Upper lobe of left lung (tissue), 6 donors: ENCODE measurements around the gene PTH2. TPM values are rescaled to one million over a fixed set of nuclear protein-coding genes. Genes with fewer than 3 reads are reported as not detected.
A peak's percentile ranks its signal among the peaks of the same experiment; 100 is the strongest.

ENCODE experiments used
- ATAC-seq, 2 donors: fragments of 200-7000 bp; cut with Tn5 transposase; one replicate each; pipeline ENCODE4 v1.9.1; 2022; ENCODE audit warnings: mild to moderate bottlenecking in 2 of 2, moderate library complexity in 2 of 2; ENCODE audit not compliant: low FRiP score in 2 of 2
- DNase-seq, 2 donors: peaks; one replicate each; pipeline ENCODE4 v3.0.0-alpha.2; 2019 to 2020
- H3K27ac ChIP-seq, 4 donors: fragments of 200-600 bp; sonication (generic); one replicate each; pipeline ENCODE4 v1.5.1; 2016 to 2019
- H3K27me3 ChIP-seq, 4 donors: fragments of 200-600 bp; sonication (generic); one replicate each; pipeline ENCODE4 v1.5.1; 2017 to 2019
- H3K36me3 ChIP-seq, 4 donors: fragments of 200-600 bp; sonication (generic); one replicate each; pipeline ENCODE4 v1.5.1; 2016 to 2019
- H3K4me1 ChIP-seq, 4 donors: fragments of 200-600 bp; sonication (generic); one replicate each; pipeline ENCODE4 v1.5.1; 2018 to 2019
- H3K4me3 ChIP-seq, 4 donors: fragments of 200-600 bp; sonication (generic); one replicate each; pipeline ENCODE4 v1.5.1; 2017 to 2019; ENCODE audit warnings: mild to moderate bottlenecking in 2 of 4, moderate library complexity in 1 of 4
- H3K9me3 ChIP-seq, 4 donors: fragments of 200-600 bp; sonication (generic); one replicate each; pipeline ENCODE4 v1.5.1; 2018 to 2019
- CTCF ChIP-seq, 6 experiments: fragments of 450-650 bp in 4 of 6; fragments of 200-600 bp in 2 of 6; sonication (generic) in 2 of 6; IDR thresholded peaks; one replicate each; pipeline ENCODE4 v1.5.1; 2016 to 2019; ENCODE audit warnings: antibody characterized with exemption in 6 of 6
- EP300 ChIP-seq, 4 donors: sonication (generic); formaldehyde crosslinking; IDR thresholded peaks; one replicate each; pipeline ENCODE4 v1.5.1; 2017; ENCODE audit warnings: antibody characterized with exemption in 4 of 4, control low read depth in 2 of 4
- POLR2A ChIP-seq, 4 donors: fragments of 450-650 bp; IDR thresholded peaks; one replicate each; pipeline ENCODE4 v1.5.1; 2016 to 2017; ENCODE audit warnings: antibody characterized with exemption in 4 of 4, mild to moderate bottlenecking in 2 of 4
- POLR2AphosphoS5 ChIP-seq, 2 donors: sonication (generic); formaldehyde crosslinking; IDR thresholded peaks; one replicate each; pipeline ENCODE4 v1.5.1; 2017; ENCODE audit warnings: antibody characterized with exemption in 2 of 2
- WGBS, 2 donors: methylation state at CpG; one replicate each; pipeline ENCODE4 v1.1.5; 2017 to 2018; 5-methylcytosine and 5-hydroxymethylcytosine counted together
- total RNA-seq, 6 donors: library from RNA; depleted of rRNA in 4 of 6; stranded (reverse); fragments of >200 nt in 4 of 6; gene quantifications; one replicate each; pipeline versions ENCODE4 v1.1.0 to v1.2.1, GENCODE V29; 2016 to 2021
- donor health status: DM: no; HTN: no; CAD: no; lungs with moderate emphysema.
- donor health status: DM: no; HTN: yes; CAD: no; lungs with severe emphysema.

Gene PTH2
- total RNA-seq, 6 donors from 2014 or later = not detected

- DNase-seq (no peak), ATAC-seq (no peak)
- H3K4me1 ChIP-seq = peaks cover 0 to 6% (median 2%) of the 10 kb centered on the region in 4 donors
- TF ChIP-seq POLR2A (IDR thresholded peaks at IDR 0.05) = no peak
- WGBS, 2 donors = 70 to 84% methylated on average over 2 to 3 of the region's 3 CpGs
- no peak overlapping the region for H3K4me3 ChIP-seq
- H3K27ac ChIP-seq = no peak overlapping the region
- H3K9me3 ChIP-seq = no peaks in the 10 kb centered on the region
- H3K36me3 ChIP-seq = no peaks in the 10 kb centered on the region
- H3K27me3 ChIP-seq = no peaks in the 10 kb centered on the region
Measured at GRCh38 chr19:49411681-49412326, 11.4 kb downstream of the PTH2 start.

GRCh38 chr19:49409441-49410029 is 13.7 kb downstream of the PTH2 start:
- no peaks in the 10 kb centered on the region for H3K27me3 ChIP-seq
- H3K9me3 ChIP-seq = no peaks in the 10 kb centered on the region
- peak in 1 of 2 donors; percentile 46 for ATAC-seq
- WGBS, 2 donors = 64 to 65% methylated on average over 4 to 5 of the region's 5 CpGs
- H3K36me3 ChIP-seq = no peaks in the 10 kb centered on the region
- no peak overlapping the region for H3K4me3 ChIP-seq
- H3K27ac ChIP-seq = peak overlapping the region in 1 of 4 donors; percentile 21
- TF ChIP-seq POLR2A (IDR thresholded peaks at IDR 0.05) = no peak
- TF ChIP-seq POLR2AphosphoS5 (IDR thresholded peaks at IDR 0.05) = no peak
- no peak for TF ChIP-seq EP300 (IDR thresholded peaks at IDR 0.05)
- TF ChIP-seq CTCF (IDR thresholded peaks at IDR 0.05) = no peak
- DNase-seq = no peak
- peaks cover 0 to 6% (median 2%) of the 10 kb centered on the region in 4 donors for H3K4me1 ChIP-seq

GRCh38 chr19:49408816-49409440 is 14.3 kb downstream of the PTH2 start:
- 80% methylated on average over 8 of the region's 8 CpGs for WGBS, 2 donors

GRCh38 chr19:49407482-49408015 is 15.7 kb downstream of the PTH2 start:
- DNase-seq (no peak), ATAC-seq (no peak)
- WGBS, 2 donors = 84 to 89% methylated on average over 16 of the region's 16 CpGs
- Histone ChIP-seq H3K36me3 (no peaks in the 10 kb centered on the region), H3K4me1 (peaks cover 0 to 6% (median 2%) of the 10 kb centered on the region in 4 donors), H3K4me3 (no peak overlapping the region), H3K27me3 (no peaks in the 10 kb centered on the region), H3K27ac (no peak overlapping the region), H3K9me3 (no peaks in the 10 kb centered on the region)
- TF ChIP-seq POLR2A (IDR thresholded peaks at IDR 0.05) (no peak), POLR2AphosphoS5 (IDR thresholded peaks at IDR 0.05) (no peak), EP300 (IDR thresholded peaks at IDR 0.05) (no peak), CTCF (IDR thresholded peaks at IDR 0.05) (no peak)

More at GRCh38 chr19:49408816-49409440, 14.3 kb downstream of the PTH2 start:
- Histone ChIP-seq H3K4me1 (peaks cover 0 to 6% (median 2%) of the 10 kb centered on the region in 4 donors), H3K4me3 (no peak overlapping the region), H3K36me3 (no peaks in the 10 kb centered on the region), H3K9me3 (no peaks in the 10 kb centered on the region), H3K27me3 (no peaks in the 10 kb centered on the region), H3K27ac (peak overlapping the region in 1 of 4 donors; percentile 21)
- no peak for ATAC-seq
- no peak for DNase-seq
- TF ChIP-seq CTCF (IDR thresholded peaks at IDR 0.05) (no peak), POLR2AphosphoS5 (IDR thresholded peaks at IDR 0.05) (no peak), POLR2A (IDR thresholded peaks at IDR 0.05) (no peak), EP300 (IDR thresholded peaks at IDR 0.05) (no peak)

GRCh38 chr19:49407079-49407478 is 16.2 kb downstream of the PTH2 start:
- H3K4me3 ChIP-seq = no peak overlapping the region
- no peak overlapping the region for H3K27ac ChIP-seq
- ATAC-seq (no peak), DNase-seq (no peak)
- H3K4me1 ChIP-seq = peaks cover 0 to 6% (median 2%) of the 10 kb centered on the region in 4 donors
- H3K27me3 ChIP-seq = no peaks in the 10 kb centered on the region
- no peaks in the 10 kb centered on the region for H3K9me3 ChIP-seq
- 65 to 71% methylated on average over 6 to 7 of the region's 7 CpGs for WGBS, 2 donors
- H3K36me3 ChIP-seq = no peaks in the 10 kb centered on the region
- TF ChIP-seq CTCF (IDR thresholded peaks at IDR 0.05) (no peak), POLR2AphosphoS5 (IDR thresholded peaks at IDR 0.05) (no peak), EP300 (IDR thresholded peaks at IDR 0.05) (no peak), POLR2A (IDR thresholded peaks at IDR 0.05) (no peak)
